Aorta (tissue), 5 donors: ENCODE measurements around the gene ZNF438. TPM values are rescaled to one million over a fixed set of nuclear protein-coding genes. Genes with fewer than 3 reads are reported as not detected.
A peak's percentile ranks its signal among the peaks of the same experiment; 100 is the strongest.

Source experiments
- ATAC-seq: fragments of 200-7000 bp; cut with Tn5 transposase; one replicate; pipeline ENCODE4 v1.9.1; 2022; ENCODE audit warnings: moderate library complexity; ENCODE audit not compliant: low FRiP score
- DNase-seq, 2 donors: peaks; one replicate each; pipeline ENCODE4 v3.0.0-alpha.2; 2020
- H3K27ac ChIP-seq, 2 donors: one replicate each; pipeline ENCODE4 v1.5.1; 2013; ENCODE audit warnings: low read length in 2 of 2, mild to moderate bottlenecking in 2 of 2, moderate library complexity in 2 of 2, control low read depth in 1 of 2, inconsistent platforms in 1 of 2, low read depth in 1 of 2
- H3K27me3 ChIP-seq, 2 donors: one replicate each; pipeline ENCODE4 v1.6.1; 2013; ENCODE audit warnings: control low read depth in 1 of 2, low read length in 1 of 2, mild to moderate bottlenecking in 1 of 2, moderate library complexity in 1 of 2; ENCODE audit not compliant: insufficient read depth in 2 of 2, control insufficient read depth in 1 of 2
- H3K36me3 ChIP-seq, 2 donors: one replicate each; pipeline ENCODE4 v1.6.1; 2013; ENCODE audit warnings: control low read depth in 1 of 2, low read length in 1 of 2, mild to moderate bottlenecking in 1 of 2; ENCODE audit not compliant: insufficient read depth in 2 of 2, control insufficient read depth in 1 of 2
- H3K4me1 ChIP-seq, 2 donors: one replicate each; pipeline ENCODE4 v1.6.1; 2013; ENCODE audit warnings: low read length in 2 of 2, control low read depth in 1 of 2, mild to moderate bottlenecking in 1 of 2, moderate library complexity in 1 of 2; ENCODE audit not compliant: insufficient read depth in 2 of 2, control insufficient read depth in 1 of 2
- H3K4me3 ChIP-seq, 2 donors: one replicate each; pipeline ENCODE4 v1.5.1; 2013; ENCODE audit warnings: low read length in 2 of 2, control low read depth in 1 of 2, mild to moderate bottlenecking in 1 of 2
- H3K9me3 ChIP-seq: one replicate; pipeline ENCODE4 v1.6.1; 2013; ENCODE audit warnings: mild to moderate bottlenecking, low read length; ENCODE audit not compliant: control insufficient read depth
- WGBS, 2 donors: extraction: QIAGEN DNeasy Blood & Tissue Kit; methylation state at CpG; one replicate each; pipeline ENCODE4 v1.1.7; 2013; 5-methylcytosine and 5-hydroxymethylcytosine counted together
- intact Hi-C, 2 donors: fragments of 100-400 bp; cut with DNase I; formaldehyde crosslinking; loops; one replicate each; pipeline versions ENCODE4 v1.14.2 to v1.15.0; 2022
- polyA plus RNA-seq, 2 donors: library from polyadenylated mRNA; stranded (reverse); fragments of 200-250 nt; gene quantifications; one replicate each; pipeline ENCODE4 v1.2.3, GENCODE V29; 2013
- total RNA-seq, 2 donors: library from RNA; stranded (reverse); fragmentation: NEBNext Ultra II Directional; extraction: Animal tissue kit (Norgen Biotek cat#: 25700); gene quantifications; one replicate each; pipeline ENCODE4 v1.2.1, GENCODE V29; 2021
- donor health status: healthy with polysubstance abuse.
- donor health status: Bipolar disorder and iron deficiency.
- donor health status: DM: no; HTN: no; CAD: no.
- donor health status: DM: no; HTN: no; CAD: no.
- donor health status: DM: yes; HTN: yes; CAD: no.

ZNF438 gene
- total and polyA plus RNA-seq, 4 donors = 10.6 to 16.5 (median 12.5) TPM

- Histone ChIP-seq H3K36me3 (no peaks in the 10 kb centered on the region), H3K4me3 (no peak overlapping the region), H3K9me3 (no peaks in the 10 kb centered on the region), H3K27me3 (no peaks in the 10 kb centered on the region), H3K27ac (peak overlapping the region; percentile 93 to 100), H3K4me1 (peaks cover 14 to 23% of the 10 kb centered on the region in 2 donors)
- ATAC-seq (peak; percentile 79), DNase-seq (no peak)
- WGBS, 2 donors = 35 to 39% methylated on average over 6 of the region's 6 CpGs
- intact Hi-C loops = loop anchor here (5.0 kb wide), 1 partner anchor 39 kb away; the partner anchor contains the start of gene ZNF438 (in 2 of the 2)
Observed at GRCh38 chr10:31071232-31072005, 39.8 kb upstream of the ZNF438 start.

GRCh38 chr10:31070691-31071090 is 39.0 kb upstream of the ZNF438 start:
- intact Hi-C loops = loop anchor here (5.0 kb wide), 1 partner anchor 38 kb away; the partner anchor contains the start of gene ZNF438 (in 2 of the 2)
- H3K27me3 ChIP-seq = no peaks in the 10 kb centered on the region
- H3K27ac ChIP-seq = peak overlapping the region; percentile 93 to 100
- WGBS, 2 donors = 73 to 77% methylated on average over 2 of the region's 2 CpGs
- no peaks in the 10 kb centered on the region for H3K36me3 ChIP-seq
- H3K4me1 ChIP-seq = peaks cover 11 to 17% of the 10 kb centered on the region in 2 donors
- ATAC-seq (no peak), DNase-seq (no peak)
- no peak overlapping the region for H3K4me3 ChIP-seq
- H3K9me3 ChIP-seq = no peaks in the 10 kb centered on the region

GRCh38 chr10:31070025-31070424 is 38.4 kb upstream of the ZNF438 start:
- intact Hi-C loops = loop anchor here (5.0 kb wide), 1 partner anchor 38 kb away; the partner anchor contains the start of gene ZNF438 (in 2 of the 2)
- Histone ChIP-seq H3K9me3 (no peaks in the 10 kb centered on the region), H3K27ac (peak overlapping the region in 1 of 2 donors; percentile 78), H3K27me3 (no peaks in the 10 kb centered on the region), H3K4me3 (no peak overlapping the region), H3K4me1 (peaks cover 8 to 14% of the 10 kb centered on the region in 2 donors), H3K36me3 (no peaks in the 10 kb centered on the region)
- ATAC-seq (no peak), DNase-seq (no peak)
- 29 to 43% methylated on average over 4 of the region's 4 CpGs for WGBS, 2 donors

GRCh38 chr10:31069411-31069810 is 37.7 kb upstream of the ZNF438 start:
- Histone ChIP-seq H3K27me3 (no peaks in the 10 kb centered on the region), H3K4me3 (no peak overlapping the region), H3K27ac (no peak overlapping the region), H3K36me3 (no peaks in the 10 kb centered on the region), H3K4me1 (peaks cover 8 to 14% of the 10 kb centered on the region in 2 donors), H3K9me3 (no peaks in the 10 kb centered on the region)
- DNase-seq (no peak), ATAC-seq (no peak)
- 95 to 96% methylated on average over 3 of the region's 3 CpGs for WGBS, 2 donors
- intact Hi-C loops = no loop called here

GRCh38 chr10:31064348-31064747 is 32.7 kb upstream of the ZNF438 start:
- no peaks in the 10 kb centered on the region for H3K36me3 ChIP-seq
- peaks cover 3 to 5% of the 10 kb centered on the region in 2 donors for H3K4me1 ChIP-seq
- H3K9me3 ChIP-seq = no peaks in the 10 kb centered on the region
- DNase-seq (peak in 1 of 2 donors; percentile 52), ATAC-seq (peak; percentile 76)
- H3K27ac ChIP-seq = peak overlapping the region; percentile 29 to 91
- no peaks in the 10 kb centered on the region for H3K27me3 ChIP-seq
- 0 to 5% methylated on average over 2 of the region's 2 CpGs for WGBS, 2 donors
- intact Hi-C loops = no loop called here
- no peak overlapping the region for H3K4me3 ChIP-seq

GRCh38 chr10:31063841-31064240 is 32.2 kb upstream of the ZNF438 start:
- no peaks in the 10 kb centered on the region for H3K9me3 ChIP-seq
- peaks cover 3 to 7% of the 10 kb centered on the region in 2 donors for H3K4me1 ChIP-seq
- intact Hi-C loops = no loop called here
- no peak for DNase-seq
- peak overlapping the region; percentile 29 to 91 for H3K27ac ChIP-seq
- 55 to 62% methylated on average over 6 of the region's 6 CpGs for WGBS, 2 donors
- H3K36me3 ChIP-seq = no peaks in the 10 kb centered on the region
- no peak overlapping the region for H3K4me3 ChIP-seq
- ATAC-seq = peak; percentile 35
- H3K27me3 ChIP-seq = no peaks in the 10 kb centered on the region

- 6 to 9% methylated on average over 6 of the region's 6 CpGs for WGBS, 2 donors
- ATAC-seq = peak; percentile 28
- Histone ChIP-seq H3K27ac (peak overlapping the region in 1 of 2 donors; percentile 67), H3K9me3 (no peaks in the 10 kb centered on the region), H3K27me3 (no peaks in the 10 kb centered on the region), H3K4me3 (no peak overlapping the region), H3K4me1 (peaks cover 3 to 7% of the 10 kb centered on the region in 2 donors), H3K36me3 (no peaks in the 10 kb centered on the region)
- no peak for DNase-seq
- intact Hi-C loops = no loop called here
Observed at GRCh38 chr10:31062856-31063255, 31.2 kb upstream of the ZNF438 start.

GRCh38 chr10:31061941-31062340 is 30.3 kb upstream of the ZNF438 start:
- Histone ChIP-seq H3K4me1 (peaks cover 3 to 7% of the 10 kb centered on the region in 2 donors), H3K27ac (no peak overlapping the region), H3K9me3 (no peaks in the 10 kb centered on the region), H3K4me3 (no peak overlapping the region), H3K36me3 (no peaks in the 10 kb centered on the region), H3K27me3 (no peaks in the 10 kb centered on the region)
- ATAC-seq (no peak), DNase-seq (no peak)
- intact Hi-C loops = no loop called here
- whole genome bisulfite sequencing, 2 donors = 94 to 95% methylated on average over 9 of the region's 9 CpGs
